Nephron (organoid): ENCODE data around the gene ITGA2.

ENCODE experiments used
- H3K27ac Mint-ChIP-seq, 3 experiments: 2 replicates each; pipeline ENCODE4 v1.8.0; 2020; ENCODE audit warnings: mixed read lengths in 3 of 3, mild to moderate bottlenecking in 2 of 3, moderate library complexity in 1 of 3
- H3K27me3 Mint-ChIP-seq: 2 replicates; pipeline ENCODE4 v1.8.0; 2021; ENCODE audit warnings: low read depth, mild to moderate bottlenecking, moderate library complexity, mixed read lengths
- H3K36me3 Mint-ChIP-seq: 2 replicates; pipeline ENCODE4 v1.8.0; 2020; ENCODE audit warnings: low read depth, mixed read lengths
- H3K4me1 Mint-ChIP-seq: 2 replicates; pipeline ENCODE4 v1.8.0; 2020; ENCODE audit warnings: mixed read lengths
- H3K4me3 Mint-ChIP-seq, 3 experiments: 2 replicates each; pipeline ENCODE4 v1.8.0; 2020; ENCODE audit warnings: mild to moderate bottlenecking in 3 of 3, mixed read lengths in 3 of 3, moderate library complexity in 2 of 3
- H3K9me3 Mint-ChIP-seq: 2 replicates; pipeline ENCODE4 v1.8.0; 2020; ENCODE audit warnings: mixed read lengths
- CTCF ChIP-seq, 3 experiments: fragments of 200-600 bp; sonication (generic); IDR thresholded peaks; one replicate each; pipeline ENCODE4 v1.5.0; 2021; ENCODE audit warnings: antibody characterized with exemption in 3 of 3; ENCODE audit not compliant: unreplicated experiment in 3 of 3

Gene ITGA2

GRCh38 chr5:53024535-53024934, 35.4 kb downstream of the ITGA2 start:
- no peaks in the 10 kb centered on the region for H3K4me1 Mint-ChIP-seq
- no peaks in the 10 kb centered on the region for H3K9me3 Mint-ChIP-seq
- no peaks in the 10 kb centered on the region for H3K27me3 Mint-ChIP-seq
- H3K36me3 Mint-ChIP-seq = no peaks in the 10 kb centered on the region
- no peak for TF ChIP-seq CTCF (IDR thresholded peaks at IDR 0.05; ENCODE audit: unreplicated experiment in 3 of 3)
- no peak overlapping the region for H3K4me3 Mint-ChIP-seq
- H3K27ac Mint-ChIP-seq = no peak overlapping the region

DNA sequence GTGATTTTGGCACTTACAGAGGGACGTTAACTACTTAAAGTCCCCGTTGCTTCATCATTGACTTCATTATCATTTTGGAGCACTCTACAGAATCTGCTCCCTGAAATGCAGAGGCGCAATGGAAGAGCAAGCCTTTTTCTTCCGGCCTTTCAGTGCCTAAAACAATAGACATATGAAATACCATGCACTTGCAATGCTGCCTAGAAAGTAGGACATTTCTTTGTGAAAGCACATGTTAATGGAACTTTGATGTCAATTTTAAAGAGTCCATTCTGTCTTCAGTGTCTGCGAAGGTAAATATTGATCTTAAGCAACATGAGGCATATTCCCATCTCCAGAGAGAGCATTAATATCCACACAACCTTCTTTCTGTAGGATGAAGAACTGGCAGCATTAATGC, 36.3 kb downstream of the ITGA2 start:
- H3K9me3 Mint-ChIP-seq = no peaks in the 10 kb centered on the region
- H3K27me3 Mint-ChIP-seq = no peaks in the 10 kb centered on the region
- no peaks in the 10 kb centered on the region for H3K36me3 Mint-ChIP-seq
- no peak overlapping the region for H3K4me3 Mint-ChIP-seq
- no peaks in the 10 kb centered on the region for H3K4me1 Mint-ChIP-seq
- no peak overlapping the region for H3K27ac Mint-ChIP-seq
- no peak for TF ChIP-seq CTCF (IDR thresholded peaks at IDR 0.05; ENCODE audit: unreplicated experiment in 3 of 3)

- no peak overlapping the region for H3K27ac Mint-ChIP-seq
Observed at GRCh38 chr5:53027913-53028312, 38.8 kb downstream of the ITGA2 start.

GRCh38 chr5:53029608-53030007, 40.5 kb downstream of the ITGA2 start:
- Mint-ChIP-seq H3K36me3 (no peaks in the 10 kb centered on the region), H3K4me3 (no peak overlapping the region), H3K27me3 (no peaks in the 10 kb centered on the region), H3K9me3 (no peaks in the 10 kb centered on the region), H3K27ac (no peak overlapping the region), H3K4me1 (peaks cover 11% of the 10 kb centered on the region)
- no peak for TF ChIP-seq CTCF (IDR thresholded peaks at IDR 0.05; ENCODE audit: unreplicated experiment in 3 of 3)

More at GRCh38 chr5:53027913-53028312, 38.8 kb downstream of the ITGA2 start:
- Mint-ChIP-seq H3K36me3 (no peaks in the 10 kb centered on the region), H3K9me3 (no peaks in the 10 kb centered on the region), H3K27me3 (no peaks in the 10 kb centered on the region), H3K4me3 (no peak overlapping the region), H3K4me1 (peaks cover 11% of the 10 kb centered on the region)
- TF ChIP-seq CTCF (IDR thresholded peaks at IDR 0.05; ENCODE audit: unreplicated experiment in 3 of 3) = no peak

- Mint-ChIP-seq H3K27ac (peak overlapping the region; percentile 17 to 68 (median 19)), H3K27me3 (no peaks in the 10 kb centered on the region), H3K4me3 (no peak overlapping the region), H3K4me1 (peaks cover 11% of the 10 kb centered on the region), H3K9me3 (no peaks in the 10 kb centered on the region), H3K36me3 (no peaks in the 10 kb centered on the region)
- TF ChIP-seq CTCF (IDR thresholded peaks at IDR 0.05; ENCODE audit: unreplicated experiment in 3 of 3) = no peak
Observed at GRCh38 chr5:53030893-53031292, 41.7 kb downstream of the ITGA2 start.

- Mint-ChIP-seq H3K36me3 (no peaks in the 10 kb centered on the region), H3K4me3 (no peak overlapping the region), H3K27ac (peak overlapping the region; percentile 17 to 68 (median 19)), H3K9me3 (no peaks in the 10 kb centered on the region), H3K27me3 (no peaks in the 10 kb centered on the region), H3K4me1 (peaks cover 11% of the 10 kb centered on the region)
- no peak for TF ChIP-seq CTCF (IDR thresholded peaks at IDR 0.05; ENCODE audit: unreplicated experiment in 3 of 3)
Observed at GRCh38 chr5:53031695-53032096, 42.5 kb downstream of the ITGA2 start.
